Measurements from ENCODE around the gene LRRC1.

Gene LRRC1

GRCh38 chr6:53924821-53925422, 130.1 kb downstream of the LRRC1 start:
- H3K23ac ChIP-seq (ENCODE audit: low read length), result no peak overlapping the region
- H3K27me3 ChIP-seq (ENCODE audit: insufficient read depth, low read length, poor library complexity), result no peaks in the 10 kb centered on the region
- H2BK5ac ChIP-seq (ENCODE audit: low read length), result no peak overlapping the region
- H3K4me1 ChIP-seq (ENCODE audit: control insufficient read depth, low read depth, low read length), result no peaks in the 10 kb centered on the region
- H2AK5ac ChIP-seq (ENCODE audit: low read length), result no peak overlapping the region
- no peak overlapping the region for H3K4me3 ChIP-seq (ENCODE audit: low read length)
- H3K9ac ChIP-seq (ENCODE audit: low read length), result no peak overlapping the region
- WGBS (ENCODE audit: extremely low coverage, insufficient coverage, low lambda C conversion rate), result no CpG with 5 or more reads among the region's 7 CpGs
- no peak overlapping the region for H3K56ac ChIP-seq (ENCODE audit: low read length)
- H3K79me1 ChIP-seq (ENCODE audit: low read length), result no peaks in the 10 kb centered on the region
- H3K4me2 ChIP-seq (ENCODE audit: low read length), result no peak overlapping the region
- H2BK120ac ChIP-seq (ENCODE audit: low read depth, low read length), result no peak overlapping the region
- no peak overlapping the region for H3K18ac ChIP-seq (ENCODE audit: low read length)
- H2BK15ac ChIP-seq (replicated peaks; ENCODE audit: low read depth), result no peak overlapping the region
- H3K4ac ChIP-seq (ENCODE audit: low read depth, low read length), result no peak overlapping the region
- no peak for DNase-seq
- H3K27ac ChIP-seq (ENCODE audit: low read depth, low read length), result no peak overlapping the region
- no peak overlapping the region for H4K8ac ChIP-seq (ENCODE audit: low read depth, low read length)
- H4K5ac ChIP-seq (ENCODE audit: low read length), result no peak overlapping the region
- no peaks in the 10 kb centered on the region for H3K79me2 ChIP-seq (ENCODE audit: control insufficient read depth, insufficient read depth, low read length)
- H3K36me3 ChIP-seq (ENCODE audit: control insufficient read depth, insufficient read depth, low read length), result no peaks in the 10 kb centered on the region

- Histone ChIP-seq H3K36me3 (ENCODE audit: control insufficient read depth, insufficient read depth, low read length) (no peaks in the 10 kb centered on the region), H3K27me3 (ENCODE audit: insufficient read depth, low read length, poor library complexity) (no peaks in the 10 kb centered on the region), H3K4me1 (ENCODE audit: control insufficient read depth, low read depth, low read length) (no peaks in the 10 kb centered on the region), H2BK15ac (replicated peaks; ENCODE audit: low read depth) (no peak overlapping the region), H3K9ac (ENCODE audit: low read length) (no peak overlapping the region), H3K4me3 (ENCODE audit: low read length) (no peak overlapping the region), H3K56ac (ENCODE audit: low read length) (no peak overlapping the region), H2AK5ac (ENCODE audit: low read length) (no peak overlapping the region), H2BK5ac (ENCODE audit: low read length) (no peak overlapping the region), H3K79me2 (ENCODE audit: control insufficient read depth, insufficient read depth, low read length) (no peaks in the 10 kb centered on the region), H3K27ac (ENCODE audit: low read depth, low read length) (no peak overlapping the region), H3K23ac (ENCODE audit: low read length) (no peak overlapping the region), H3K18ac (ENCODE audit: low read length) (no peak overlapping the region), H3K79me1 (ENCODE audit: low read length) (no peaks in the 10 kb centered on the region), H3K4me2 (ENCODE audit: low read length) (no peak overlapping the region), H2BK120ac (ENCODE audit: low read depth, low read length) (no peak overlapping the region), H4K8ac (ENCODE audit: low read depth, low read length) (no peak overlapping the region), H4K5ac (ENCODE audit: low read length) (no peak overlapping the region), H3K4ac (ENCODE audit: low read depth, low read length) (no peak overlapping the region)
- no peak for DNase-seq
- no CpG with 5 or more reads among the region's 6 CpGs for WGBS (ENCODE audit: extremely low coverage, insufficient coverage, low lambda C conversion rate)
Observed at GRCh38 chr6:53925891-53926290, 131.1 kb downstream of the LRRC1 start.

GRCh38 chr6:53926505-53926904, 131.7 kb downstream of the LRRC1 start:
- H3K27ac ChIP-seq (ENCODE audit: low read depth, low read length), result no peak overlapping the region
- H2BK120ac ChIP-seq (ENCODE audit: low read depth, low read length), result no peak overlapping the region
- no peaks in the 10 kb centered on the region for H3K79me1 ChIP-seq (ENCODE audit: low read length)
- no peak overlapping the region for H3K4me3 ChIP-seq (ENCODE audit: low read length)
- no peaks in the 10 kb centered on the region for H3K79me2 ChIP-seq (ENCODE audit: control insufficient read depth, insufficient read depth, low read length)
- no peak overlapping the region for H3K56ac ChIP-seq (ENCODE audit: low read length)
- no peak overlapping the region for H3K18ac ChIP-seq (ENCODE audit: low read length)
- H2BK5ac ChIP-seq (ENCODE audit: low read length), result no peak overlapping the region
- H3K23ac ChIP-seq (ENCODE audit: low read length), result no peak overlapping the region
- WGBS (ENCODE audit: extremely low coverage, insufficient coverage, low lambda C conversion rate), result no CpG with 5 or more reads among the region's 2 CpGs
- DNase-seq, result peak; percentile 63
- no peaks in the 10 kb centered on the region for H3K4me1 ChIP-seq (ENCODE audit: control insufficient read depth, low read depth, low read length)
- no peak overlapping the region for H2BK15ac ChIP-seq (replicated peaks; ENCODE audit: low read depth)
- no peak overlapping the region for H3K4me2 ChIP-seq (ENCODE audit: low read length)
- H3K36me3 ChIP-seq (ENCODE audit: control insufficient read depth, insufficient read depth, low read length), result no peaks in the 10 kb centered on the region
- H3K4ac ChIP-seq (ENCODE audit: low read depth, low read length), result no peak overlapping the region
- H4K8ac ChIP-seq (ENCODE audit: low read depth, low read length), result no peak overlapping the region
- no peak overlapping the region for H3K9ac ChIP-seq (ENCODE audit: low read length)
- no peak overlapping the region for H2AK5ac ChIP-seq (ENCODE audit: low read length)
- no peaks in the 10 kb centered on the region for H3K27me3 ChIP-seq (ENCODE audit: insufficient read depth, low read length, poor library complexity)
- H4K5ac ChIP-seq (ENCODE audit: low read length), result no peak overlapping the region

- H3K23ac ChIP-seq (ENCODE audit: low read length), result no peak overlapping the region
- H2BK5ac ChIP-seq (ENCODE audit: low read length), result no peak overlapping the region
- H4K5ac ChIP-seq (ENCODE audit: low read length), result no peak overlapping the region
- no peaks in the 10 kb centered on the region for H3K4me1 ChIP-seq (ENCODE audit: control insufficient read depth, low read depth, low read length)
- H3K79me2 ChIP-seq (ENCODE audit: control insufficient read depth, insufficient read depth, low read length), result no peaks in the 10 kb centered on the region
- H3K9ac ChIP-seq (ENCODE audit: low read length), result no peak overlapping the region
- WGBS (ENCODE audit: extremely low coverage, insufficient coverage, low lambda C conversion rate), result no CpG with 5 or more reads among the region's 1 CpG
- no peak overlapping the region for H2BK15ac ChIP-seq (replicated peaks; ENCODE audit: low read depth)
- H3K27ac ChIP-seq (ENCODE audit: low read depth, low read length), result no peak overlapping the region
- DNase-seq, result no peak
- H3K27me3 ChIP-seq (ENCODE audit: insufficient read depth, low read length, poor library complexity), result no peaks in the 10 kb centered on the region
- no peak overlapping the region for H3K4me2 ChIP-seq (ENCODE audit: low read length)
- no peak overlapping the region for H2BK120ac ChIP-seq (ENCODE audit: low read depth, low read length)
- no peak overlapping the region for H3K4me3 ChIP-seq (ENCODE audit: low read length)
- H3K56ac ChIP-seq (ENCODE audit: low read length), result no peak overlapping the region
- H2AK5ac ChIP-seq (ENCODE audit: low read length), result no peak overlapping the region
- H3K18ac ChIP-seq (ENCODE audit: low read length), result no peak overlapping the region
- no peaks in the 10 kb centered on the region for H3K79me1 ChIP-seq (ENCODE audit: low read length)
- H3K36me3 ChIP-seq (ENCODE audit: control insufficient read depth, insufficient read depth, low read length), result no peaks in the 10 kb centered on the region
- H4K8ac ChIP-seq (ENCODE audit: low read depth, low read length), result no peak overlapping the region
- H3K4ac ChIP-seq (ENCODE audit: low read depth, low read length), result no peak overlapping the region
Observed at GRCh38 chr6:53928641-53929040, 133.8 kb downstream of the LRRC1 start.

- Histone ChIP-seq H3K36me3 (ENCODE audit: control insufficient read depth, insufficient read depth, low read length) (no peaks in the 10 kb centered on the region), H3K4me3 (ENCODE audit: low read length) (no peak overlapping the region), H3K79me2 (ENCODE audit: control insufficient read depth, insufficient read depth, low read length) (no peaks in the 10 kb centered on the region), H3K56ac (ENCODE audit: low read length) (no peak overlapping the region), H3K4ac (ENCODE audit: low read depth, low read length) (no peak overlapping the region), H3K4me1 (ENCODE audit: control insufficient read depth, low read depth, low read length) (no peaks in the 10 kb centered on the region), H3K18ac (ENCODE audit: low read length) (no peak overlapping the region), H2AK5ac (ENCODE audit: low read length) (no peak overlapping the region), H2BK120ac (ENCODE audit: low read depth, low read length) (no peak overlapping the region), H4K5ac (ENCODE audit: low read length) (no peak overlapping the region), H2BK5ac (ENCODE audit: low read length) (no peak overlapping the region), H3K27me3 (ENCODE audit: insufficient read depth, low read length, poor library complexity) (no peaks in the 10 kb centered on the region), H3K23ac (ENCODE audit: low read length) (no peak overlapping the region), H3K27ac (ENCODE audit: low read depth, low read length) (no peak overlapping the region), H2BK15ac (replicated peaks; ENCODE audit: low read depth) (no peak overlapping the region), H3K79me1 (ENCODE audit: low read length) (no peaks in the 10 kb centered on the region), H4K8ac (ENCODE audit: low read depth, low read length) (no peak overlapping the region), H3K9ac (ENCODE audit: low read length) (no peak overlapping the region), H3K4me2 (ENCODE audit: low read length) (no peak overlapping the region)
- DNase-seq, result no peak
- no CpG with 5 or more reads among the region's 4 CpGs for WGBS (ENCODE audit: extremely low coverage, insufficient coverage, low lambda C conversion rate)
Observed at GRCh38 chr6:53929041-53929820, 134.4 kb downstream of the LRRC1 start.

- no peak overlapping the region for H2AK5ac ChIP-seq (ENCODE audit: low read length)
- WGBS (ENCODE audit: extremely low coverage, insufficient coverage, low lambda C conversion rate), result 100% methylated on average over 3 of the region's 6 CpGs
- H2BK5ac ChIP-seq (ENCODE audit: low read length), result no peak overlapping the region
- no peak overlapping the region for H3K4me2 ChIP-seq (ENCODE audit: low read length)
- H3K4me1 ChIP-seq (ENCODE audit: control insufficient read depth, low read depth, low read length), result no peaks in the 10 kb centered on the region
- no peaks in the 10 kb centered on the region for H3K36me3 ChIP-seq (ENCODE audit: control insufficient read depth, insufficient read depth, low read length)
- H3K27ac ChIP-seq (ENCODE audit: low read depth, low read length), result no peak overlapping the region
- H2BK120ac ChIP-seq (ENCODE audit: low read depth, low read length), result no peak overlapping the region
- H3K18ac ChIP-seq (ENCODE audit: low read length), result no peak overlapping the region
- H4K8ac ChIP-seq (ENCODE audit: low read depth, low read length), result no peak overlapping the region
- no peaks in the 10 kb centered on the region for H3K27me3 ChIP-seq (ENCODE audit: insufficient read depth, low read length, poor library complexity)
- H3K79me1 ChIP-seq (ENCODE audit: low read length), result no peaks in the 10 kb centered on the region
- no peak overlapping the region for H3K23ac ChIP-seq (ENCODE audit: low read length)
- H2BK15ac ChIP-seq (replicated peaks; ENCODE audit: low read depth), result no peak overlapping the region
- H3K56ac ChIP-seq (ENCODE audit: low read length), result no peak overlapping the region
- no peak overlapping the region for H4K5ac ChIP-seq (ENCODE audit: low read length)
- DNase-seq, result no peak
- no peak overlapping the region for H3K4me3 ChIP-seq (ENCODE audit: low read length)
- no peak overlapping the region for H3K4ac ChIP-seq (ENCODE audit: low read depth, low read length)
- H3K9ac ChIP-seq (ENCODE audit: low read length), result no peak overlapping the region
- H3K79me2 ChIP-seq (ENCODE audit: control insufficient read depth, insufficient read depth, low read length), result no peaks in the 10 kb centered on the region
Observed at GRCh38 chr6:53929821-53930120, 135.0 kb downstream of the LRRC1 start.

Data from mesendoderm (in vitro differentiated cells).